Measurements from ENCODE around the gene ZBTB16.

The ZBTB16 gene

GRCh38 chr11:114109206-114110090, 49.9 kb downstream of the ZBTB16 start:
- H3K4me3 ChIP-seq (ENCODE audit: low read depth, low read length): no peak overlapping the region
- DNase-seq (ENCODE audit: low read depth): no peak
- TF ChIP-seq CTCF (conservative IDR thresholded peaks at IDR 0.05; ENCODE audit: low read depth, low read length): no peak

- no peak for TF ChIP-seq CTCF (conservative IDR thresholded peaks at IDR 0.05; ENCODE audit: low read depth, low read length)
- H3K4me3 ChIP-seq (ENCODE audit: low read depth, low read length): no peak overlapping the region
- DNase-seq (ENCODE audit: low read depth): no peak
These were observed 50.6 kb downstream of the ZBTB16 start for GRCh38 chr11:114110123-114110522.

GRCh38 chr11:114110952-114111947, 51.7 kb downstream of the ZBTB16 start:
- TF ChIP-seq CTCF (conservative IDR thresholded peaks at IDR 0.05; ENCODE audit: low read depth, low read length): peak; percentile 28
- peak; percentile 97 for DNase-seq (ENCODE audit: low read depth)
- H3K4me3 ChIP-seq (ENCODE audit: low read depth, low read length): no peak overlapping the region

- H3K4me3 ChIP-seq (ENCODE audit: low read depth, low read length): no peak overlapping the region
- peak; percentile 8 for TF ChIP-seq CTCF (conservative IDR thresholded peaks at IDR 0.05; ENCODE audit: low read depth, low read length)
- DNase-seq (ENCODE audit: low read depth): no peak
These were observed 56.0 kb downstream of the ZBTB16 start for GRCh38 chr11:114115451-114115928.

- no peak for DNase-seq (ENCODE audit: low read depth)
- H3K4me3 ChIP-seq (ENCODE audit: low read depth, low read length): no peak overlapping the region
- no peak for TF ChIP-seq CTCF (conservative IDR thresholded peaks at IDR 0.05; ENCODE audit: low read depth, low read length)
These were observed 56.8 kb downstream of the ZBTB16 start for GRCh38 chr11:114116357-114116756.

GRCh38 chr11:114116800-114117199, 57.3 kb downstream of the ZBTB16 start:
- no peak for TF ChIP-seq CTCF (conservative IDR thresholded peaks at IDR 0.05; ENCODE audit: low read depth, low read length)
- no peak for DNase-seq (ENCODE audit: low read depth)
- no peak overlapping the region for H3K4me3 ChIP-seq (ENCODE audit: low read depth, low read length)
